GM12873 (cell line): ENCODE results near the gene SSTR3.

Experiments used
- TF ChIP-seq, protein P1 (sequence below): IDR thresholded peaks from 2 replicates; pipeline ENCODE4 v1.5.1; 2012; ENCODE audit warnings: low read depth, mild to moderate bottlenecking, moderate library complexity, low read length, control low read depth; ENCODE audit not compliant: insufficient read depth; ENCODE audit errors: missing control alignments

The SSTR3 gene

GRCh38 chr22:37233751-37234631, 21.7 kb upstream of the SSTR3 start:
- TF ChIP-seq, protein P1, sequence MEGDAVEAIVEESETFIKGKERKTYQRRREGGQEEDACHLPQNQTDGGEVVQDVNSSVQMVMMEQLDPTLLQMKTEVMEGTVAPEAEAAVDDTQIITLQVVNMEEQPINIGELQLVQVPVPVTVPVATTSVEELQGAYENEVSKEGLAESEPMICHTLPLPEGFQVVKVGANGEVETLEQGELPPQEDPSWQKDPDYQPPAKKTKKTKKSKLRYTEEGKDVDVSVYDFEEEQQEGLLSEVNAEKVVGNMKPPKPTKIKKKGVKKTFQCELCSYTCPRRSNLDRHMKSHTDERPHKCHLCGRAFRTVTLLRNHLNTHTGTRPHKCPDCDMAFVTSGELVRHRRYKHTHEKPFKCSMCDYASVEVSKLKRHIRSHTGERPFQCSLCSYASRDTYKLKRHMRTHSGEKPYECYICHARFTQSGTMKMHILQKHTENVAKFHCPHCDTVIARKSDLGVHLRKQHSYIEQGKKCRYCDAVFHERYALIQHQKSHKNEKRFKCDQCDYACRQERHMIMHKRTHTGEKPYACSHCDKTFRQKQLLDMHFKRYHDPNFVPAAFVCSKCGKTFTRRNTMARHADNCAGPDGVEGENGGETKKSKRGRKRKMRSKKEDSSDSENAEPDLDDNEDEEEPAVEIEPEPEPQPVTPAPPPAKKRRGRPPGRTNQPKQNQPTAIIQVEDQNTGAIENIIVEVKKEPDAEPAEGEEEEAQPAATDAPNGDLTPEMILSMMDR, result no peak

GRCh38 chr22:37232140-37232998, 20.1 kb upstream of the SSTR3 start:
- TF ChIP-seq, protein P1, result no peak

GRCh38 chr22:37231406-37232139, 19.3 kb upstream of the SSTR3 start:
- TF ChIP-seq, protein P1, result no peak

DNA sequence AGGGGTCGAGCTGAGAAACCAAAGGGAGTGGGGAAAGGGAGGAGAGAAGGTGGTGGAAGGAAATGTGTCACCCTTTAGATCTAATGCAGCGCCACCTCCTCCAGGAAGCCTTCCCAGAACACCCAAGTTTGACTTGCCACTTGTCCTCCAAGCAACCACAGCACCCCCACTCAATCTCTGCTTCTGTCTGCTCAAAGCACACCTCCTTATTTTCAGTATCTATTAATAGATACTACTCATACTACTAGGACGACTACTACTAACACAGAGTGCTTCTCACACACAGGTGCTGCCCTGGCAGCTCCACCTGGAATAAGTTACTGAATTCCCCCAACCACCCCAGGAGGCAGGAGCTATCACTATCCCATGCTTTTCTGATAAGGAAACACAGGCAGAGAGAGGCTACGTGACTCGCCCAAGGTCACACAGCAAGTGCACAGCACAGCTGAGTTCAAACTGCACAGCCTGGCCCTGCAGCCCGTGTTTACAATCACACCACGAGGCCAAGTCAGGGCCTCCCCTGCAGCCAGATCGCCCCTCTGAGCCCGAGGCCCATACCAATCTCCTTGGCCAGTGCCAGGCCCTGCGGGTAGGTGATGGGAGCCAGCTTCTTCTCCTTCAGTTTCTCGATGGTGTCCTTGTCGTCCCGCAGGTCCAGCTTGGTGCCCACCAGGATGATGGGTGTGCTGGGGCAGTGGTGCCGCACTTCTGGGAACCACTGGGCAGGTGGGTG, 18.6 kb upstream of the SSTR3 start:
- TF ChIP-seq, protein P1, result no peak

DNA sequence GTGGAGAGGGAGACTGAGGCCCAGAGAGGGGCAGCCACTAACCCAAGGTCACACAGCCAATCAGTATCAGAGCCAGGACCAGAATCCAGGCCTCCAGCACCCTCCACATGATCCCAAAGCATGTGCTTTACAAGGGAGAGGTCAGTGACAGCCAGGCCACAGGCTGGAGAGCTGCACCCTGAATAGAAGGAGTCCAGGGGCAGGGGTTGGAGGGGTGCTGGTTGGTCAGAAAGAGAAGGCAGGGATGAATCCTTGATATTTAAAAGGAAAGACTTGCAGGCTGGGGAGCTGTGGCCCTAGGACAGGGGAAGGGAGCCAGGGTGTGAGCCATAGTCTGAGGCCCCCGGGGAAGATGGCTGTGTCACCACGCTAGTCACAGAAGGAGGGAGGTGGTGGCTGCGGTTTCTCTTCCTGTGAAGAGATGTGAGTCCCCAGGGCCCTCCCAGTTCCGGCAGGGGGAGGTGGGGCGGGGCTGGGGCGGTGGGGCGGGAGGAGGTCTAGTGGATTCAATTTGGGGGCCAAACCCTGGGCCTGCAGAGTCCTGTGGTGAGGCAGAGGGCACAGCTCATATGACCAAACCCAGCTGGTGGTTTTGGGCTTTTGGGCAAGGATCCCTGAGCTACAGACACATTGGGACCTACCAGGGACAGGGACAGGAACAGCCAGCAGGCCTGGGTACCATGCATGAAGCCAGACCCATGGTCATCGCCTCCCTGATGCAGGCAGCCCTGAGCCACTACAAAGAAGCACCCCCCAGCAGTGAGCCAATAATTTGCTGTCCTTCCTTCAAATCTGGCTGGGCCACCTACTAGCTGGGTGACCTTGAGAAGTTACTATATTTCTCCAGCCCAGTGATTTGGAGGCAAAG, 17.8 kb upstream of the SSTR3 start:
- TF ChIP-seq, protein P1, result no peak
